Panc1 (cell line): Measurements from ENCODE around the gene ORC5. TPM values are rescaled to one million over a fixed set of nuclear protein-coding genes. Genes with fewer than 3 reads are reported as not detected.

Source experiments
- ATAC-seq: fragments of 200-7000 bp; cut with Tn5 transposase; 2 replicates; pipeline ENCODE4 v1.9.1; 2020; ENCODE audit warnings: mild to moderate bottlenecking, moderate library complexity
- BruUV-seq: library from RNA; stranded (reverse); fragments of 400-500 nt; replicated peaks from 2 replicates; lab custom pipeline; 2021; lab: Mats Ljungman, UMichigan
- CTCF ChIA-PET: fragments of 300-600 bp; sonication (Branson Sonifier 250); formaldehyde crosslinking; loops from one replicate; lab custom pipeline; 2022; ENCODE audit warnings: antibody characterized with exemption; lab: Charles Lee
- POLR2A ChIA-PET: fragments of 300-600 bp; sonication (Branson Sonifier 250); formaldehyde crosslinking; loops from one replicate; lab custom pipeline; 2022; ENCODE audit warnings: antibody characterized with exemption; lab: Charles Lee
- DNase-seq: peaks from one replicate; pipeline ENCODE4 v3.0.0-alpha.2; 2010; ENCODE audit warnings: low read depth, low spot score
- H3K27ac ChIP-seq: 2 replicates; pipeline ENCODE4 v1.5.1; 2011; ENCODE audit warnings: mild to moderate bottlenecking, low read length, inconsistent platforms
- H3K27me3 ChIP-seq: fragments of 200-500 bp; sonication (Bioruptor generic); 2 replicates; pipeline ENCODE4 v1.6.0; 2014; ENCODE audit warnings: low read length, inconsistent platforms; ENCODE audit not compliant: control insufficient read depth, insufficient read depth
- H3K36me3 ChIP-seq: fragments of 200-500 bp; sonication (Bioruptor generic); 2 replicates; pipeline ENCODE4 v1.5.1; 2014; ENCODE audit warnings: inconsistent platforms, mild to moderate bottlenecking, low read length, moderate library complexity; ENCODE audit not compliant: control insufficient read depth, insufficient read depth
- H3K4me1 ChIP-seq: 2 replicates; pipeline ENCODE4 v1.5.1; 2011; ENCODE audit warnings: inconsistent platforms, mild to moderate bottlenecking, low read length, moderate library complexity; ENCODE audit not compliant: control insufficient read depth, insufficient read depth
- H3K4me3 ChIP-seq, 2 experiments: 2 replicates each; pipeline ENCODE4 v1.5.1; 2011 to 2012; ENCODE audit warnings: low read depth in 2 of 2, low read length in 2 of 2, mild to moderate bottlenecking in 2 of 2, inconsistent platforms in 1 of 2, moderate library complexity in 1 of 2
- H3K9me3 ChIP-seq: fragments of 200-500 bp; sonication (Bioruptor generic); 2 replicates; pipeline ENCODE4 v1.5.1; 2014; ENCODE audit warnings: low read depth, mild to moderate bottlenecking, inconsistent platforms, low read length, moderate library complexity; ENCODE audit not compliant: control insufficient read depth, insufficient read depth
- CTCF ChIP-seq: fragments of 450-650 bp; IDR thresholded peaks from 2 replicates; pipeline ENCODE4 v1.5.1; 2017; ENCODE audit warnings: mild to moderate bottlenecking
- POLR2AphosphoS5 ChIP-seq: IDR thresholded peaks from 2 replicates; pipeline ENCODE4 v1.6.1; 2012; ENCODE audit warnings: mild to moderate bottlenecking, low read depth, low read length, moderate library complexity
- SIN3A ChIP-seq: IDR thresholded peaks from 2 replicates; pipeline ENCODE4 v1.6.1; 2012; ENCODE audit warnings: low read depth, mild to moderate bottlenecking, low read length, moderate library complexity, borderline replicate concordance; ENCODE audit not compliant: insufficient read depth
- TCF7L2 ChIP-seq: IDR thresholded peaks from 2 replicates; pipeline ENCODE4 v1.6.1; 2011; ENCODE audit warnings: mild to moderate bottlenecking, low read depth, low read length, inconsistent platforms
- in situ Hi-C: cut with HindIII; loops from 2 replicates; pipeline ENCODE4 v1.10.0; 2016; ENCODE audit warnings: low sequenced_read_pairs, low pct_unique_long_range_greater_than_20kb
- intact Hi-C: fragments of 100-400 bp; cut with micrococcal nuclease; formaldehyde crosslinking; loops from one replicate; pipeline ENCODE4 v1.10.0; 2022; ENCODE audit not compliant: unreplicated experiment
- total RNA-seq: library from RNA; stranded (reverse); gene quantifications from one replicate; pipeline ENCODE4 v1.2.1, GENCODE V29; 2021; ENCODE audit not compliant: unreplicated experiment
- TF ChIP-seq, protein P1 (sequence below), 2 experiments: IDR thresholded peaks; 2 replicates each; pipeline ENCODE4 v1.6.1; 2011 to 2012; ENCODE audit warnings: low read depth in 2 of 2, control low read depth in 1 of 2, low read length in 1 of 2, mild to moderate bottlenecking in 1 of 2, moderate library complexity in 1 of 2; ENCODE audit not compliant: insufficient read depth in 1 of 2

The ORC5 gene
- total RNA-seq, 1 experiment from 2014 or later = 24.6 TPM

- H3K27ac ChIP-seq = no peak overlapping the region
- H3K9me3 ChIP-seq = no peaks in the 10 kb centered on the region
- no peak for TF ChIP-seq SIN3A
- intact Hi-C loops (no loop called here), in situ Hi-C loops (no loop called here)
- ChIA-PET POLR2A (no interaction called here), CTCF (no interaction called here)
- H3K4me3 ChIP-seq = no peak overlapping the region
- H3K4me1 ChIP-seq = no peaks in the 10 kb centered on the region
- H3K36me3 ChIP-seq = peaks cover 2% of the 10 kb centered on the region
- ATAC-seq (no peak), DNase-seq (no peak)
- no peaks in the 10 kb centered on the region for H3K27me3 ChIP-seq
- BruUV-seq = no TSS peak
These were observed 77.1 kb downstream of the ORC5 start for GRCh38 chr7:104130726-104131125.

DNA sequence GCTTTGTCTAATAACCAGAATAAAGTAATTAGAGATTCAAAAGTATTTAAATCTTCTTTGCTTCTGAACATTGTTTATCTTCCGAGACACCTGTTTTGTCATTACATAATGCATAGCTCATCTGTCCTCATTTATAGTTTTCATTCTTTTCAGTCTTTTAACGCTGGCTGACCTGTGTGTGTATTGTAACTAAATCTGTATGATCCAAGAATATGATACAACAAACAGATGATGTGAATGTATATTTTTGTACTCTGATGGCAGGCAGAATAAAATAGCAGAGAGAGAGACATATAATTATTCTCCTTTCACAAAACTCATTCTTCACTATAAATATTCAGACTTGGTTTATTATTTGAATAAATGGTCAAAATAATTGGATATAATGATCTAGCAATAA, 80.6 kb downstream of the ORC5 start:
- CTCF ChIA-PET = no interaction called here
- in situ Hi-C loops = no loop called here

More for the DNA sequence above, 80.6 kb downstream of the ORC5 start:
- H3K27me3 ChIP-seq = no peaks in the 10 kb centered on the region
- H3K9me3 ChIP-seq = no peaks in the 10 kb centered on the region
- intact Hi-C loops = no loop called here
- ATAC-seq (no peak), DNase-seq (no peak)
- H3K4me3 ChIP-seq = no peak overlapping the region
- H3K4me1 ChIP-seq = no peaks in the 10 kb centered on the region
- peaks cover 2% of the 10 kb centered on the region for H3K36me3 ChIP-seq
- H3K27ac ChIP-seq = no peak overlapping the region
- no TSS peak for BruUV-seq
- POLR2A ChIA-PET = no interaction called here
- TF ChIP-seq TCF7L2 (no peak), SIN3A (no peak), CTCF (no peak), POLR2AphosphoS5 (no peak)
- TF ChIP-seq, protein P1, sequence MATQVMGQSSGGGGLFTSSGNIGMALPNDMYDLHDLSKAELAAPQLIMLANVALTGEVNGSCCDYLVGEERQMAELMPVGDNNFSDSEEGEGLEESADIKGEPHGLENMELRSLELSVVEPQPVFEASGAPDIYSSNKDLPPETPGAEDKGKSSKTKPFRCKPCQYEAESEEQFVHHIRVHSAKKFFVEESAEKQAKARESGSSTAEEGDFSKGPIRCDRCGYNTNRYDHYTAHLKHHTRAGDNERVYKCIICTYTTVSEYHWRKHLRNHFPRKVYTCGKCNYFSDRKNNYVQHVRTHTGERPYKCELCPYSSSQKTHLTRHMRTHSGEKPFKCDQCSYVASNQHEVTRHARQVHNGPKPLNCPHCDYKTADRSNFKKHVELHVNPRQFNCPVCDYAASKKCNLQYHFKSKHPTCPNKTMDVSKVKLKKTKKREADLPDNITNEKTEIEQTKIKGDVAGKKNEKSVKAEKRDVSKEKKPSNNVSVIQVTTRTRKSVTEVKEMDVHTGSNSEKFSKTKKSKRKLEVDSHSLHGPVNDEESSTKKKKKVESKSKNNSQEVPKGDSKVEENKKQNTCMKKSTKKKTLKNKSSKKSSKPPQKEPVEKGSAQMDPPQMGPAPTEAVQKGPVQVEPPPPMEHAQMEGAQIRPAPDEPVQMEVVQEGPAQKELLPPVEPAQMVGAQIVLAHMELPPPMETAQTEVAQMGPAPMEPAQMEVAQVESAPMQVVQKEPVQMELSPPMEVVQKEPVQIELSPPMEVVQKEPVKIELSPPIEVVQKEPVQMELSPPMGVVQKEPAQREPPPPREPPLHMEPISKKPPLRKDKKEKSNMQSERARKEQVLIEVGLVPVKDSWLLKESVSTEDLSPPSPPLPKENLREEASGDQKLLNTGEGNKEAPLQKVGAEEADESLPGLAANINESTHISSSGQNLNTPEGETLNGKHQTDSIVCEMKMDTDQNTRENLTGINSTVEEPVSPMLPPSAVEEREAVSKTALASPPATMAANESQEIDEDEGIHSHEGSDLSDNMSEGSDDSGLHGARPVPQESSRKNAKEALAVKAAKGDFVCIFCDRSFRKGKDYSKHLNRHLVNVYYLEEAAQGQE (IDR thresholded peaks at IDR 0.05; ENCODE audit: insufficient read depth in 1 of 2, low read depth in 2 of 2, low read length in 1 of 2) = no peak
